Activated naive CD4-positive, alpha-beta T cell treated with Interleukin-2 at 50 U/mL for 16 hours (primary cell): ENCODE measurements around the gene EIF5A2.
"Not testable (repeated sequence)": the region's sequence is repeated elsewhere in the genome, so short reads cannot be mapped to it uniquely, and the experiment has no call there.

ENCODE experiments used
- DNase-seq: peaks from one replicate; pipeline ENCODE4 v3.0.0-alpha.2; 2020

EIF5A2 gene

DNA sequence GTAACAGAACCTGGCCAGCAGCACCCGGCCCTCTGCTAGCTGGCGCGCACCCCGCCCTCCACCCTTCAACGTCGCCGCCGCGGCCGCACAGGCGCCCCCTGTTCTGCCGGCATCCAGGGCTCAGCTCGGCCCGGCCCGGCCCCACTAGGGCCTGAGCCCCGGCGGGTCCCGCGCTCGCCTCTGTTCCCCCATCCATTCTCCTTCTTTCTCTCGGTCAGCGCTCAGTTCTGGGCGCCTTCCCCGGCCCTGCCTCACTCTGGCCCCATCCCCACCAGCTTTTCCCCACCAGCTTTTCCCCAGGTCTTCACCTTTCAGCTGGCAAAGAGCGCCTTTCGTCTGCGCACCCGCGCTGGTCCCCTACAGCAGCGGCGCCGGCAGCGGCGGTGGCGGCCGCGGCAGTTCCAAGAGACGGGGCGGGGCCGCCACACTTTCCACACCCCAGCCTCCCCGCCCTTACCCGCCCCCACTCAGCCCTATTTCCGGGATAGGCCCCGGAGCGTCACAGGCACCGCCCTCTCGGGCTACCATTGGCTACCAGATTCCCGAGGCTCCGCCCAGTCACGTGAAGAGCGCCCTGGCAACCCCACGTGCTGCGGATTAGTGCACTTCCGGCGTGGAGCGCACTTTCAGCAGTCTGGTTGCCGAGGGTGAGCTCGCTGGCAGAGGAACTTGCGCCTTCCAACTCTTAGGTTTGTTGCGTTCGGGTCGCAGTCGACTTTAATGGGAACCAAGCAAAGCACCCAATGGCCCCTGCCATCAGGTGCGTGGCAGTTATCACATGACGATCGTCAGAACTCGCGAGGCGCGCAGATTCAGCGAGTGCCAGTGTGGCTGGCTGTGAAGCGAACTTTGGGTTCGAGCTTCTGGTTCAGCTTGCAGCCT, at the start of gene EIF5A2:
Gene EIF5A2, minus strand, starts transcription at position 403 of the 882 bp plus-strand sequence. CDS start 831 bp downstream, outside the sequence.
- DNase-seq = peak; percentile 96

DNA sequence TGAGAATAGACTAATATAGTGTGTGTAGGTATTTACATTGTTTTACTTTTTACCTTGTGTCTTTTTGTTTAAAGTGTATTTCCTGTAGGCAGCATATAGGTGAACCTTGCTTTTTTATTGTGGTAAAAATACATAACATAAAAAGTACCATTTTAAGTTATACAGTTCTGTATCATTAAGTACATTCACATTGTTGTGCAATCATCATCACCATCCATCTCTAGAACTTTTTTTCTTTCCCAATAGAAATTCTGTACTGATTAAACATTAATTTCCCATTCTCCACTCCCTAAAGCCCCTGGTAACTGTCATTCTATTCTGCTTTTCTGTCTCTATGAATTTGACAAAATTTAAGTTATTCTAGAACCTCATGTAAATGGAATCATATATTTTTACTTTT, 48.2 kb upstream of the EIF5A2 start:
- no peak for DNase-seq

DNA sequence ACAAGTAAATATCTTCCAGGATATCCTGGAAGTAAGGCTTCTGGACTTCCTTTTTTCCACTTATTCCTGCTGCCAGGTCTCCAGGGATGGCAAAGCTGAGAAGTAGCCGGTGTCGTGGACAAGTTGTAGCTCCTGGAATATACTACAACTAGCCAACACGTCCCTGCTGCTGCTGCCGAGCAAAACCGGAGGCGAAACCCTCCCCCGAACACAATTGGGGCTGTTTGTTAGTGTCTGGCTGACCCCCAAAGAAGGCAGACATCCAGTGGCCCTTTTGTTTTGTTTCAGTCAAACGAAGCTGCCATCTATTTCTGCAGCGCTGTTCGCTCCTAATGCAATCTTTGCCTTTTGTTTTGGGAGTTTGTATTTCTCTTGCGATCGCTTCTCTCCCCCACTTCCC, 45.3 kb upstream of the EIF5A2 start:
- no peak for DNase-seq

DNA sequence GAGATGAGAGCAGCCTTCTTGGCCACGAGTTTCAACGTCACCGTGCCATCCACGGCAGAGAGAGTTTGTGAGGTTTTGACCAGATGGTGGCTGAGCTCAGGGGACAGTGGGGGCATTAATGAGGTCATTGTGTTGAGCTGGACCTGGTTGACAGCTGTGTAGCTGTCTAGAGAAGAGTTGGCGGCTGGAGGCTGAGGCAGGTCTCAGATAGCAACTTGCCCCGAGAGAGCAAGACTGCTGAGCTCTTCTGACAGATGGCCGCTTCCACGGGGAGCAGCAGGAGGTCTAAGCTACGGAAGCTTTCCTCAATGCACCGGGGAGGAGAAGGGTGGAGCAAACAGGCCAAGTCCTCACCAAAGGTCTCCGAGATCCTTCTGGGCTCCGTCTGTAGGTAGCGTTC, 44.8 kb upstream of the EIF5A2 start:
- DNase-seq = no peak

GRCh38 chr3:170949211-170949610, 40.8 kb upstream of the EIF5A2 start:
- no peak for DNase-seq

GRCh38 chr3:170947018-170947769, 38.8 kb upstream of the EIF5A2 start:
- no peak for DNase-seq

DNA sequence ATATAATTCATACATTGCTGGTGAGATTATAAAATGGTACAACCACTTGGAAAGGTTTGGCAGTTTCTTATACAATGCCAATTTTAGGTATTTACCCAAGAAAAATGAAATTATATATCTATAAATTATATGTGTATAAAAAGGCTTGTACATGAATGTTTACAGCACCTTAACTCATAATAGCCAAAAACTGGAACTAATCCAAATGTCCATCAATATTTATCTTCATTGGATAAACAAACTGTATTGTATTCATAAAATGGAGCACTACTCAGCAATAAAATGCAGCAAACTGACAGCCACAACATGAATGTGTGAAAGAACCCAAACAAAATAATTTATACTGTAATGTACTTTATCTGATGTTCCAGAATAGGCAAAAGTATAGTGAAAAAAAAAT, 33.6 kb upstream of the EIF5A2 start:
- no peak for DNase-seq

- no peak for DNase-seq
These were observed 33.1 kb upstream of the EIF5A2 start for GRCh38 chr3:170941551-170941950.

DNA sequence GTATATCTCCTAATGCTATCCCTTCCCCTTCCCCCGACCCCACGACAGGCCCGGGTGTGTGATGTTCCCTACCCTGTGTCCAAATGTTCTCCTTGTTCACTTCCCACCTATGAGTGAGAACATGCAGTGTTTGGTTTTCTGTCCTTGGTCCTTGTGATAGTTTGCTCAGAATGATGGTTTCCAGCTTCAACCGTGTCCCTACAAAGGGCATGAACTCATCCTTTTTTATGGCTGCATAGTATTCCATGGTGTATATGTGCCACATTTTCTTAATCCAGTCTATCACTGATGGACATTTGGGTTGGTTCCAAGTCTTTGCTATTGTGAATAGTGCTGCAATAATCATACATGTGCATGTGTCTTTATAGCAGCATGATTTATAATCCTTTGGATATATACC, 24.6 kb upstream of the EIF5A2 start:
- DNase-seq = not testable (repeated sequence)

DNA sequence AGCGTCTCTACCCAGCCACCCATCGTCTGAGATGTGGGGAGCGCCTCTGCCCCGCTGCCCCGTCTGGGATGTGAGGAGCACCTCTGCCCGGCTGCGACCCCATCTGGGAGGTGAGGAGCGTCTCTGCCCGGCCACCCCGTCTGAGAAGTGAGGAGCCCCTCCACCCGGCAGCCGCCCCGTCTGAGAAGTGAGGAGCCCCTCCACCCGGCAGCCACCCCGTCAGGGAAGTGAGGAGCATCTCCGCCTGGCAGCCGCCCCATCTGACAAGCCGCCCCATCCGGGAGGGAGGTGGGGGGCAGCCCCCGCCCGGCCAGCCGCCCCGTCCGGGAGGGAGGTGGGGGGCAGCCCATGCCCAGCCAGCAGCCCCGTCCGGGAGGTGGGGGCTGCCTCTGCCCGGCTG, 15.1 kb upstream of the EIF5A2 start:
- not testable (repeated sequence) for DNase-seq

- DNase-seq = no peak
These were observed 10.3 kb upstream of the EIF5A2 start for GRCh38 chr3:170918715-170919114.

GRCh38 chr3:170914690-170915089, 6.3 kb upstream of the EIF5A2 start:
- DNase-seq = no peak

- DNase-seq = no peak
These were observed 5.8 kb upstream of the EIF5A2 start for GRCh38 chr3:170914212-170914611.

GRCh38 chr3:170911051-170911450, 2.6 kb upstream of the EIF5A2 start:
- DNase-seq = no peak

GRCh38 chr3:170910542-170910941, 2.1 kb upstream of the EIF5A2 start:
- DNase-seq = no peak

DNA sequence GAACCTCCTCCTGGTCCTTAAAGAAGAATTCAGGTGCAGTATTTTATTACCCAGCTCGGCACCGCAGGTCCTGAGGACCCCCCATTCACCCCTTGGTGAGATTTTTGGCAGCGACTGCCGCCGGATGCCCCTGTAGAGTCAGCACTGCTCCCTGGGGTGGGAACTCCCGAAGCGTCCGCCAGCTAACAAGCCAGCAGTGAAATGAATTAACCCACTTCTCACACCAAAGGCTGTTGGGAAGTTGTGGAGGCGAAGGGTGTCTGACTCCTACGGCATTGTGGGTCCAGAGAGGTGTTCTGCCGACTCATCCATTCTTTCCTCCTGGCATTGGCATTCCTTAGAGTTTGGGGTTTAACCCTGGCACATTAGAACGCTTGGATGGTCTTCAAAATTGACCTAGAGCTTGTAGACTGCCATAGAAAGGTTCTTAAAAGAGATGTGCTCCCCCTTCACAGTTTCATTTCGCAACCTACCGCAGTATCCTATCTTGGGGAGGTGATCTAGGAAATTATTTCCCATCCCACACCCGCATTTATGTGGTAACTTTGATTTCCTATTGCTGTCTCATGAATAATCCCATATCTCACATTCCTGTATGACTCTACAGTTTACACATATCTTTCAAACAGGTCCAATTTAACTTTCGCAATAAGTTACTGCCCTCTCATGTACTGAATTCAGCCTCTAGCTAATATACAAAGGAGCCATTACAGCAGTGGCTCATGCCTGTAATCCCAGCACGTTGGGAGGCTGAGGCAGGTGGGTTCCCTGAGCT, 879 bp upstream of the EIF5A2 start:
- no peak for DNase-seq

GRCh38 chr3:170907637-170908234, 701 bp downstream of the EIF5A2 start:
- no peak for DNase-seq

DNA sequence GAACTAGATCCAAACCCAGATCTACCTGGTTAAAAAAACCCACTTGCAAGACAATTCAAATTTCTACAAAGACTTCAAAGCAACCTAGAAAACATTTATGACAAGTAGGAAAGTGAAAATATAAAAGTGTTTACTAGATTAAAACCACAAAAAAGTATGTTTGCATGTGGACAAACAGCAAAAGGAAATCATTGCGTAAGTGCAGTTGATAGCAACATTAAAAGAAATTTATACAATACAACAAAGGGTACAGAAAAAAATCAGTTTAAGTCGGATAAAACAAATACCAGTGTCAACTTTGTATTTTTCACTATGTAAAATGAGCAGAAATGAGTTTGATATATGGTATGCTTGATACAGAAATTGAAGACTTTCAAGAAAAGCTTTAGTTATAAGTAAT, 2.6 kb downstream of the EIF5A2 start:
- no peak for DNase-seq

- DNase-seq = no peak
These were observed 5.3 kb downstream of the EIF5A2 start for GRCh38 chr3:170903123-170903522.

GRCh38 chr3:170899455-170899854, 9.0 kb downstream of the EIF5A2 start:
- no peak for DNase-seq

DNA sequence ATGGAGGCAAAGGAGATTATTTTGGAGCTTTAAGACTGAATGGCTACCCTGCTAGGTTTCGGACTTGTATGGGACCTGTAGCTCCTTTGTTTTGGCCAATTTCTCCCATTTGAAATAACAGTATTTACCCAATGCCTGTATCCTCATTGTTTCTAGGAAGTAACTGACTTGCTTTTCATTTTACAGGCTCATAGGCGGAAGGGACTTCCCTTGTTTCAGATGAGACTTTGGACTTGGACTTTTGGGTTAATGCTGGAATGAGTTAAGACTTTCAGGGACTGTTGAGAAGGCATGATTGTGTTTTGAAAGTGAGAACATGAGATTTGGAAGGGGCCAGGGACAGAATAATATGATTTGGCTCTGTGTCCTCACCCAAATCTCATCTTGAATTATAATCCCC, 10.5 kb downstream of the EIF5A2 start:
- DNase-seq = no peak

DNA sequence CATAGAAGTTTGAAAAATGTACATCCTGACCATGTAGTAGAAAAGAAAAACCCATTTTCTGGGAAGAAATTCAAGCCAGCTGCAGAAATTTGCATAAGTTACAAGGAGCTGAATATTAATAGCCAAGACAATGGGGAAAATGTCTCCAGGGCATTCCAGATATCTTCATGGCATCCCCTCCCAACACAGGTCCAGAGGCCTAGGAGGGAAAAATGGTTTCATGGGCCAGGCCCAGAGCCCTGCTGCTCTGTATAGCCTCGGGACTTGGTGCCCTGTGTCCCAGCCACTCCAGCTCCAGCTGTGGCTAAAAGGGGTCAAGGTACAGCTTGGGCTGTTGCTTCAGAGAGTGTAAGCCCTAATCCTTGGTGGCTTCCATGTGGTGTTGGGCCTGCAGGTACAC, 11.2 kb downstream of the EIF5A2 start:
- DNase-seq = not testable (repeated sequence)

DNA sequence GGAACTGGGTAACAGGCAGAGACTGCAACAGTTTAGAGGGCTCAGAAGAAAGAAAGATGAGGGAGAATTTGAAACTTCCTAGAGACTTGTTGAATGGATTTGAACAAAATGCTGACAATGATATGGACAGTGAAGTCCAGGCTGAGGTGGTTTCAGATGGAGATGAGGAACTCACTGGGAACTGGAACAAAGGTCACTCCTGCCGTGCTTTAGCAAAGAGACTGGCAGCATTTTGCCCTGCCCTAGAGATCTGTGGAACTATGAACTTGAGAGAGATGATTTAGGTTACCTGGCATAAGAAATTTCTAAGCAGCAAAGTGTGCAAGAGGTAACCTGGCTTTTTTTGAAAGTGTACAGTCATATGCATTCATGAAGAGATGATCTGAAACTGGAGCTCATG, 11.7 kb downstream of the EIF5A2 start:
- DNase-seq = no peak
